HG03457 (cell line): ENCODE data around the gene CYB5R2.
A peak's percentile ranks its signal among the peaks of the same experiment; 100 is the strongest.

ENCODE experiments used
- ATAC-seq: cut with Tn5 transposase; IDR thresholded peaks from one replicate; pipeline ENCODE4 v1.9.1; 2021; ENCODE audit warnings: moderate number of reproducible peaks; ENCODE audit not compliant: unreplicated experiment

CYB5R2 gene

GRCh38 chr11:7672960-7673723, at the start of gene CYB5R2:
Gene CYB5R2, minus strand, starts transcription at chr11:7673500. Its CDS starts 675 bp downstream, at chr11:7672825.
- ATAC-seq: no peak

- ATAC-seq: no peak
These were observed 41.5 kb upstream of the CYB5R2 start for GRCh38 chr11:7714786-7715185.

- ATAC-seq: no peak
These were observed 33.1 kb upstream of the CYB5R2 start, which contains the start of gene OVCH2 for GRCh38 chr11:7706377-7706776. Gene OVCH2, minus strand, starts transcription at chr11:7706477. Its CDS starts 83 bp downstream, at chr11:7706394.

GRCh38 chr11:7703740-7704139, 30.4 kb upstream of the CYB5R2 start:
- ATAC-seq: no peak

GRCh38 chr11:7696424-7696823, 23.1 kb upstream of the CYB5R2 start:
- no peak for ATAC-seq

GRCh38 chr11:7694235-7694634, 20.9 kb upstream of the CYB5R2 start:
- ATAC-seq: no peak

- no peak for ATAC-seq
These were observed 19.1 kb upstream of the CYB5R2 start for GRCh38 chr11:7692426-7692825.

GRCh38 chr11:7691759-7692350, 18.6 kb upstream of the CYB5R2 start:
- ATAC-seq: no peak

GRCh38 chr11:7690648-7691047, 17.3 kb upstream of the CYB5R2 start:
- no peak for ATAC-seq

GRCh38 chr11:7689239-7689638, 15.9 kb upstream of the CYB5R2 start:
- ATAC-seq: no peak

GRCh38 chr11:7688238-7688826, 15.0 kb upstream of the CYB5R2 start:
- ATAC-seq: no peak

- ATAC-seq: no peak
These were observed 14.1 kb upstream of the CYB5R2 start for GRCh38 chr11:7687386-7687785.

GRCh38 chr11:7686761-7687160, 13.5 kb upstream of the CYB5R2 start:
- no peak for ATAC-seq

GRCh38 chr11:7683571-7683970, 10.3 kb upstream of the CYB5R2 start:
- no peak for ATAC-seq

GRCh38 chr11:7677796-7678201, 4.5 kb upstream of the CYB5R2 start:
- ATAC-seq: no peak

- ATAC-seq: no peak
These were observed 3.8 kb upstream of the CYB5R2 start for GRCh38 chr11:7677071-7677470.

- no peak for ATAC-seq
These were observed 2.3 kb upstream of the CYB5R2 start for GRCh38 chr11:7675631-7676030.

GRCh38 chr11:7673724-7674434, 579 bp upstream of the CYB5R2 start:
- ATAC-seq: no peak

- ATAC-seq: no peak
These were observed 882 bp downstream of the CYB5R2 start for GRCh38 chr11:7672276-7672959.

GRCh38 chr11:7671347-7672215, 1.7 kb downstream of the CYB5R2 start:
- ATAC-seq: peak; percentile 60
